Activated CD8-positive, alpha-beta memory T cell treated with anti-CD3 and anti-CD28 coated beads for 48 hours (primary cell): ENCODE data around the gene DLG2.
"Not testable (repeated sequence)": the region's sequence is repeated elsewhere in the genome, so short reads cannot be mapped to it uniquely, and the experiment has no call there.

Source experiments
- DNase-seq, 3 experiments: peaks; one replicate each; pipeline ENCODE4 v3.0.0-alpha.2; 2020; ENCODE audit warnings: low read depth in 2 of 3, low spot score in 2 of 3

The DLG2 gene

DNA sequence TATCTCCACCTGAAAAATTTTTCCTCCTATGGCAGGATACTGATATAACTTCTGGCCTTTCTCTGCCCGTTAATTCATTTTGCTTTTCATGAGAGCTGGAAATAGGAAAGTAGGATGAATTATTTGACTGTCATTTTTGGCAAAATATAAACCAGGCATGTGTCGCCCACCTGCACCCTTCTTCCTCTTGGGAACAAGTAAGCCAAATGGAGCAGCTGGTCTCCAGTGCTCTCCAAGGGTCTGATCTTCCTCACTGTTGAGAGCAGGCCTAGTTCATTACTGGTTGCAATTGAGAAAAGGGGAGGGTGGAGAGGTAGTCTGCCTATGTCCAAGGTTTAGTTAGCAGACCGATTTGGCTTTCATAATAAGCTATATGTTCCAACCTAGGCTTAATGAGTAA, 582.2 kb downstream of the DLG2 start:
- DNase-seq, result no peak

GRCh38 chr11:85042361-85042760, 584.8 kb downstream of the DLG2 start:
- DNase-seq, result no peak

- DNase-seq, result no peak
Observed at GRCh38 chr11:85040166-85040565, 587.0 kb downstream of the DLG2 start.

DNA sequence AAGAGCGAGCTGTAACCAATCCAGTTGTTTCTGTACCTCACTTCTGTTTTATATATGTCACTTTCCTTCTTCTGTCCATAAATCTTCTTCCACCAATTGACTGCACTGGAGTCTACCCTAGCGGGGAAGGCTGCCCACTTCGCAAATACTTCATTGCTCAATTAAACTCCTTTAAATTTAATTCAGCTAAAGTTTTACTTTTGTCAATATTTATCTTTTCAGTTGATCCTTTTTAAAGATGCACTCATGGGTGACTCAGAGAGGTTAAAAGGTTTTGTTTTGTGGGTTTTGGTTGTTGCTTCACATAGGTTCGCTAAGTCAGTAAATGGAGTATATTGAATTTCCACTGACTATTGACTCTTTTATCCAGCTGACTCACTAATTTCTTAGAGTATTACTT, 597.2 kb downstream of the DLG2 start:
- no peak for DNase-seq

DNA sequence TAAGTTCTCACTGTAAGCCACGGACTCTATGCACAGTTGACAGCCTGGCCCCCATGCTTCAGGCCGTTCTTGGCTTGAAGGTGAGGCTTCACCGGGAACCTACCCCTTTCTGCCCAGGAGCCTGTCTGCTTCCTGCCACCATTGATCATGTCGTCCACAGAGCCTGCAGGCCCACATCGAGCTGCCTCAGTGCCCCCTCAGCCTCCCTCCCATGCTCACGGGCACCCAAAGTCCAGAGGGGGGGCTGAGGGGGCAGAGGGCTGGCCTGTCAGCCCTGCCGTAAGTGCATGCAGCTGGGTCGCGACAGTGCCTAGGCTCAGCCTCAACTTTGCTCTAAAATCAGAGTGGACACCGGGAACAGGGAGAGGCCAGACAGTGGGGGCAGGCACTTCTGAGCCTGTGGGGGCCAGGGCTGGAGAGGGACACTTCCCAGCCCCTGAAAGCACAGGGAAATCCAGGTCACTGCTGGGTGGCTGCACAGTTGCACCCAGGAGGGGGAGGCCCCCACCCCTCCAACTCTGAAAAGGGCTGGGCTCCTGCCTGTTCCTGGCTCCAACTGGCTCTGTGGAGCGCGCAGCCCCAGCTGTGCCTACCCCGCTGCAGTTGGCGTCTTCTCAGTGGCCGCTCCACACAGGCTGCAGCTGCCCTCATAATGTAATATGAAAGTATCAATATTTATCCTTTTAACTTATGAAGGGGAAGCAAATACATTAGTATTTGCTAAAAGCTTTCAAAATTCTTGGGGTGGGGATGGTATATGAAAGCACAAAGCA, 598.6 kb downstream of the DLG2 start:
- DNase-seq, result no peak

DNA sequence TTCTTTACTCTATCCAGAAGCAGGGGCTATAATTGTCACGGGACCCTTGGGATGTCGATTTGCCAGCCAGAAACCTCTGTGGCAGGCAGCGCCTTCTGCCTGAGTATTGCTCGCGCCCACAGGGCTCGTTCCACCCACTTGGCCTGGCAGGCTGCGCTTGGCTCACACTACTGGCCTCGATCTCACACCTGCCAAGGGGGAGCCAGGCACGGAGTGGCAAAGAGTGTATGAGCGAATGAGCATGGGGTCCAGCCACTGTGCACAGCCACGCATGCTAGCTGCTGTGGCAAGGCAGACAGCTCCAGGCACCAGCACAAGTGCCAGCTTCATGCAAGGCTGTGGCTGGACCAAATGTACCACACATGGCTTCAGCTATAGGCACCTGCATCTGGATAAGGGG, 599.8 kb downstream of the DLG2 start:
- DNase-seq, result no peak

GRCh38 chr11:85021058-85021457, 606.1 kb downstream of the DLG2 start:
- DNase-seq, result no peak

- DNase-seq, result no peak
Observed at GRCh38 chr11:84993386-84993785, 633.8 kb downstream of the DLG2 start.

- DNase-seq, result no peak
Observed at GRCh38 chr11:84990141-84990540, 637.0 kb downstream of the DLG2 start.

DNA sequence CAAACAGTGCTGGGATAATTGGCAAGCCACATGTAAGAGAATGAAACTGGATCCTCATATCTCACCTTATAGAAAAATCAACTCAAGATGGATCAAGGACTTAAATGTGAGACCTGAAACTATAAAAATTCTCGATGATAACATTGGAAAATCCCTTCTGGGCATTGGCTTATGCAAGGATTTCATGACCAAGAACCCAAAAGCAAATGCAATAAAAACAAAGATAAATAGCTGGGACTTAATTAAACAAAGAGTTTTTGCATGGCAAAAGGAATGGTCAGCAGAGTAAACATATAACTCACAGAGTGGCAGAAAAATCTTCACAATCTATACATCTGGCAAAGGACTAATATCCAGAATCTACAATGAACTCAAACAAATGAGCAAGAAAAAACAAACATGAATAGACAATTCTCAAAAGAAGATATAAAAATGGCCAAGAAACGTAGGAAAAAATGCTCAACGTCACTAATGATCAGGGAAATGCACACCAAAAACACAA, 639.4 kb downstream of the DLG2 start:
- DNase-seq, result not testable (repeated sequence)

- no peak for DNase-seq
Observed at GRCh38 chr11:84981301-84981700, 645.8 kb downstream of the DLG2 start.

- DNase-seq, result no peak
Observed at GRCh38 chr11:84969103-84969502, 658.0 kb downstream of the DLG2 start.

DNA sequence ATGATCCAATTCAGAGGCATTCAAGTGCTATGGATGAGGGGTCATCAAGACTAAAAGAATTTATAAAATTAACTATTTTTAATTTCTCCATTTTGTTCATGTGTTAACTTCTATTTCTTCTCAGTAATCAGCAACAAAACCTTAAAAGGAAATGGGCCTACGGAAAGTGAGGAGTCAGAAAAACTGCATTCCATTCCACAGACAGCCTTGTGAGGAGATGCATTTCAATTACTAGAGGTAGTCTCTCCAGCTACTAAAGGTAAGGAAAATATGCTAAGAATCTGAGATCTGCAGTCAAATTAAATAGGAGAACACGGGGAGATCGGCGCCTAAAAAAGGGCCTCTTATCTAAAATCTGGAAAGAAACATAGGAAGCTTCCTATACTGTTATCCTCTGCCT, 661.7 kb downstream of the DLG2 start:
- DNase-seq, result no peak

DNA sequence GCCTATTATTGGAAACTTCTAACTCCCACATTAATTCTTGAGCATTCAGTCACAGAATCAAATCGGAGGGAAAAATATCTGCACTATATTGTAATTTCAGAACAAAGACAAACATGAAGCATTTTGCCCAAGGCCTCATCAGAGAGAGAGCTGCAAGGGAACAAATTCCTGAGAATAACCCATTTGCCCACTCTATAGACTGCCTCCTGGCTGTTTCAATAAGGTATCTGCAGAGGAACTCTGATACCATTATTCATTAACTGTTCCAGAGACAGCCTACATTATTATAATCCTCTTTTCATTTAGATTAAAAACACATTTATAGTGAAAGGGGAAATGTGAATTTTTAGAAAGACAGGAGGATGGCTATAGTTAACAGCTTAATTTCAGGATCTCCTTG, 663.9 kb downstream of the DLG2 start:
- DNase-seq, result no peak

GRCh38 chr11:84962018-84962417, 665.1 kb downstream of the DLG2 start:
- DNase-seq, result no peak

- DNase-seq, result no peak
Observed at GRCh38 chr11:84958295-84958694, 668.8 kb downstream of the DLG2 start.

- no peak for DNase-seq
Observed at GRCh38 chr11:84950569-84951270, 676.4 kb downstream of the DLG2 start.

DNA sequence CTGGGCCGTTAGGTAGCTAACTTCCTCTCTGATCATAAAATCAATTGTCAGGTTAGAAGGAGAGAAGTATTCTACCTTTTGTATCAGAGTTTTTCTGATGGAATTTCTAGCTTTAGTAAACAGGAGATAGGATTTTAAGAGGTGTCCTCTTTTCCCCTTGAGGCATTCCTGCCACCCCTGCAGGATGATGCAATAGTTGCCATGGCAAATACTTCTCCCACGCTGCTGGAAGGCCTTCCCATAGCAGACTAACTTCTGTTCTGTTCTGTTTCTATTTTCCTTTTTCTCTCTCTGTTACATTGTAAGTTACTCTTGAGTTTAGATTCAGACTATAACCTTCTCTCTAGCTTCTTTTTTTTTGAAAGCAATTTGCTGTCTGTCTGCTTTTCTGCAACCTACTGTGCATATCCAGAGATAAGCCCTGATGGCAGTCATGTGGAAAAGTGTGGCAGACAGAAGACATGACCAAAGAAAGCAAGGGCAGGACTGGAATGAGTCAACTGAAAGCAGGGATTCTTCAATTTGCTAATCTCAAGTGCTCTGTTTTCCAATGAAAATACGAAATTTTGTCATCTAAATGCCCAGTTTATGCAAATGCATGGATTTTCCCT, 679.1 kb downstream of the DLG2 start:
- no peak for DNase-seq

- DNase-seq, result no peak
Observed at GRCh38 chr11:84947070-84947469, 680.1 kb downstream of the DLG2 start.

DNA sequence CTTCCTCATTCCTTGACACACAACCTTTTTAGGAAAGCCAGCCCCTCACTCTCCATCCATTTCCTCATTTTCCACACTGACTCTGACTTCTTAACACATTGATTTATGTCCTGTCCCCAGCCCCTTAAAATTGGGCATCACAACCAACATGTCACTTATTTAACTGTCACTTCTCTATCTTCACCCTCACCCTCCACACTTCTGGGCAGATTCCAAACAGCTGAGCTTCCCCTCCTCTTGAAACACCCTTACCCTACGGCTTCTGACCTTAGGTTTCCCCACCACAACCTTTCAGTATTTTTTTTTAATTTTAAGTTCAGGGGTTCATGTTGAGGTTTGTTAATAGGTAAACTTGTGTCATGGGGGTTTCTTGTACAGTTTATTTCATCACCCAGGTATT, 696.3 kb downstream of the DLG2 start:
- DNase-seq, result no peak

DNA sequence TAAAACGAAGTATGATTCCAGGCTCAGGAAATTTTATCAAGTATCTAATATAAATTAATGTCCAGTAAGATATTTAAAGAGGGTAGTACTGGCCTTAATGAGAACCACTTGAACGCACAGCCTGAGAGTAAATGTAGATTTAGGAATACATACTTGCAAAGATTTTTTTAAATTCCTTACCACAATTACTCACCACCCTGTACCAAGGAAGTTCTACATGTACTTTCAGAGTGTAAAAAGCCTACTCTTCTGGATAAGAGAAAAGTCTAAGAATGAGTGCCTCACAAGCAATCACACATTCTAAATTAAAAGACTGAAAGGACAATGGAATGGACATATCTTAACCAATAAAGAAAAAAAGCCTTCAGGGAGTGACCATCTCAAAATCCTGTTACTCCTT, 697.4 kb downstream of the DLG2 start:
- DNase-seq, result no peak

- no peak for DNase-seq
Observed at GRCh38 chr11:84924154-84924692, 702.9 kb downstream of the DLG2 start.
